Uterus (tissue), 4 donors: ENCODE measurements around the gene IFI35. TPM values are rescaled to one million over a fixed set of nuclear protein-coding genes. Genes with fewer than 3 reads are reported as not detected.

ENCODE experiments used
- DNase-seq, 2 donors: peaks; one replicate each; pipeline ENCODE4 v3.0.0-alpha.2; 2019 to 2020
- H3K27ac ChIP-seq, 2 donors: fragments of 200-600 bp; sonication (generic); 1 replicate in 1 of 2; 2 replicates in 1 of 2; pipeline ENCODE4 v1.5.1; 2016 to 2018
- H3K27me3 ChIP-seq, 2 donors: fragments of 200-600 bp; sonication (generic); one replicate each; pipeline ENCODE4 v1.5.1; 2018 to 2019; ENCODE audit warnings: control low read depth in 1 of 2
- H3K36me3 ChIP-seq, 2 donors: fragments of 200-600 bp; sonication (generic); one replicate each; pipeline ENCODE4 v1.5.1; 2019; ENCODE audit warnings: control low read depth in 1 of 2
- H3K4me1 ChIP-seq, 2 donors: fragments of 200-600 bp; sonication (generic); one replicate each; pipeline ENCODE4 v1.5.1; 2018 to 2019; ENCODE audit warnings: control low read depth in 1 of 2
- H3K4me3 ChIP-seq, 2 donors: fragments of 200-600 bp; sonication (generic); 1 replicate in 1 of 2; 2 replicates in 1 of 2; pipeline ENCODE4 v1.5.1; 2018 to 2019; ENCODE audit warnings: mild to moderate bottlenecking in 1 of 2
- H3K9me3 ChIP-seq, 2 donors: fragments of 200-600 bp; sonication (generic); one replicate each; pipeline ENCODE4 v1.5.1; 2019; ENCODE audit warnings: control low read depth in 1 of 2
- POLR2A ChIP-seq, 2 donors: fragments of 450-650 bp; IDR thresholded peaks; one replicate each; pipeline ENCODE4 v1.6.1; 2016; ENCODE audit warnings: antibody characterized with exemption in 2 of 2, mild to moderate bottlenecking in 1 of 2, moderate library complexity in 1 of 2
- intact Hi-C: fragments of 100-400 bp; cut with DNase I; formaldehyde crosslinking; loops from one replicate; pipeline ENCODE4 v1.15.1; 2023; ENCODE audit warnings: low total_unique reads
- small RNA-seq: library from RNA; depleted of rRNA; stranded (forward); fragments of <200 nt; gene quantifications from one replicate; pipeline ENCODE3, GENCODE V24; 2016
- total RNA-seq, 4 donors: library from RNA; depleted of rRNA in 3 of 4; stranded (reverse); fragments of >200 nt in 3 of 4; gene quantifications; one replicate each; pipeline versions ENCODE4 v1.1.0 to v1.2.4, GENCODE V29; 2014 to 2023
- TF ChIP-seq, protein P1 (sequence below), 4 experiments: fragments of 200-600 bp in 2 of 4; fragments of 450-650 bp in 2 of 4; sonication (generic) in 2 of 4; IDR thresholded peaks; one replicate each; pipeline ENCODE4 v1.5.1; 2016 to 2019; ENCODE audit warnings: antibody characterized with exemption in 4 of 4, mild to moderate bottlenecking in 2 of 4, moderate library complexity in 1 of 4
- donor health status: DM: yes; HTN: yes; CAD: no.

IFI35 gene
- total RNA-seq, 4 donors from 2014 or later: 5.9 to 31.4 (median 10.0) TPM

DNA sequence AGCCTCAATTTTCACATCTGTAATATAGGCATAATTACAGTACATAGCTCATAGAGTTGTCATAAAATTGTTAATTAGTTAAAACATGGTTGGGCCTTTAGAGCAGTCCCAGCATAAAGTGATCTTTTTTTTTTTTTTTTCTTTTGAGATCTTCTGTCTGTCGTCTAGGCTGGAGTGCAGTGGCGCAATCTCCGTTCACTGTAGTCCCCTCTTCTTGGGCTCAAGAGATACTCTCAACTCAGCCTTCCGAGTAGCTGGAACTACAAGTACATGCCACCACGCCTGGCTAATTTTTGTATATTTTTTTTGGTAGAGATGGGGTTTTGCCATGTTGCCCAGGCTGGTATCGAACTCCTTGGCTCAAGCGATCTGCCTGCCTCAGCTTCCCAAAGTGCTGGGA, 49.5 kb downstream of the IFI35 start:
- Histone ChIP-seq H3K36me3 (no peaks in the 10 kb centered on the region), H3K4me1 (no peaks in the 10 kb centered on the region), H3K4me3 (no peak overlapping the region), H3K27ac (no peak overlapping the region), H3K27me3 (no peaks in the 10 kb centered on the region), H3K9me3 (no peaks in the 10 kb centered on the region)
- DNase-seq: no peak
- no peak for TF ChIP-seq POLR2A (IDR thresholded peaks at IDR 0.05)
- TF ChIP-seq, protein P1, sequence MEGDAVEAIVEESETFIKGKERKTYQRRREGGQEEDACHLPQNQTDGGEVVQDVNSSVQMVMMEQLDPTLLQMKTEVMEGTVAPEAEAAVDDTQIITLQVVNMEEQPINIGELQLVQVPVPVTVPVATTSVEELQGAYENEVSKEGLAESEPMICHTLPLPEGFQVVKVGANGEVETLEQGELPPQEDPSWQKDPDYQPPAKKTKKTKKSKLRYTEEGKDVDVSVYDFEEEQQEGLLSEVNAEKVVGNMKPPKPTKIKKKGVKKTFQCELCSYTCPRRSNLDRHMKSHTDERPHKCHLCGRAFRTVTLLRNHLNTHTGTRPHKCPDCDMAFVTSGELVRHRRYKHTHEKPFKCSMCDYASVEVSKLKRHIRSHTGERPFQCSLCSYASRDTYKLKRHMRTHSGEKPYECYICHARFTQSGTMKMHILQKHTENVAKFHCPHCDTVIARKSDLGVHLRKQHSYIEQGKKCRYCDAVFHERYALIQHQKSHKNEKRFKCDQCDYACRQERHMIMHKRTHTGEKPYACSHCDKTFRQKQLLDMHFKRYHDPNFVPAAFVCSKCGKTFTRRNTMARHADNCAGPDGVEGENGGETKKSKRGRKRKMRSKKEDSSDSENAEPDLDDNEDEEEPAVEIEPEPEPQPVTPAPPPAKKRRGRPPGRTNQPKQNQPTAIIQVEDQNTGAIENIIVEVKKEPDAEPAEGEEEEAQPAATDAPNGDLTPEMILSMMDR (IDR thresholded peaks at IDR 0.05): no peak
- intact Hi-C loops: no loop called here

DNA sequence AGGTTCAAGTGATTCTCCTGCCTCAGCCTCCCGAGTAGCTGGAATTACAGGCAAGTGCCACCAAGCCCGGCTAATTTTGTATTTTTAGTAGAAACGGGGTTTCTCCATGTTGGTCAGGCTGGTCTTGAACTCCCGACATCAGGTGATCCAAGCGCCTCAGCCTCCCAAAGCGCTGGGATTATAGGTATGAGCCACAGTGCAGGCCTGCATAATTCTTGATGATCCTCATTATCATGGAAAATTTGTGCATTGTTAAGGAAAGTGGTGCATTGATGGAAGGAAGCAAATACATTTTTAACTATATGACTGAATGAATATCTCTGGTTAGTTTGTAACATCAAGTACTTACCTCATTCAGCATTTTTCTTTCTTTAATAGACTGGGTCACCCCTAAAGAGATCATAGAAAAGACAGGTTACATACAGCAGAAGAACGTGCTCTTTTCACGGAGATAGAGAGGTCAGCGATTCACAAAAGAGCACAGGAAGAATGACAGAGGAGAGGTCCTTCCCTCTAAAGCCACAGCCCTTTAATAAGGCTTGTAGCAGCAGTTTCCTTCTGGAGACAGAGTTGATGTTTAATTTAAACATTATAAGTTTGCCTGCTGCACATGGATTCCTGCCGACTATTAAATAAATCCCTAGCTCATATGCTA, 56.5 kb downstream of the IFI35 start:
- H3K4me1 ChIP-seq: no peaks in the 10 kb centered on the region
- H3K36me3 ChIP-seq: no peaks in the 10 kb centered on the region
- H3K27me3 ChIP-seq: no peaks in the 10 kb centered on the region
- intact Hi-C loops: no loop called here
- DNase-seq: no peak
- H3K4me3 ChIP-seq: no peak overlapping the region
- TF ChIP-seq, protein P1 (IDR thresholded peaks at IDR 0.05): no peak
- TF ChIP-seq POLR2A (IDR thresholded peaks at IDR 0.05): no peak
- H3K27ac ChIP-seq: no peak overlapping the region
- H3K9me3 ChIP-seq: no peaks in the 10 kb centered on the region

Small RNA genes within 50 kb of the gene (small RNA-seq; reads per million reads assigned to genes)
- not detected for gene AARSD1

Other genes with a start within 250 kb of the IFI35 start
- gene RAMP2, start 245.6 kb upstream of the IFI35 start, total RNA-seq: 10 to 100 TPM; 13.7 to 52.2 (median 29.2) TPM
- gene VPS25, start 233.3 kb upstream of the IFI35 start, total RNA-seq: 10 to 100 TPM; 36.8 to 70.7 (median 51.7) TPM
- 1 to 10 TPM in 1 of 4 donors, under 1 TPM in 2, not detected in 1; under 0.01 to 1.7 (median 0.34) TPM for gene WNK4, start 226.2 kb upstream of the IFI35 start, total RNA-seq
- gene COA3, start 208.1 kb upstream of the IFI35 start, total RNA-seq: 100 to 1,000 TPM in 1 of 4 donors, 10 to 100 TPM in 3; 40.9 to 100 (median 51.8) TPM
- 1 to 10 TPM in 1 of 4 donors, under 1 TPM in 1, not detected in 2; 0.69 to 1.2 TPM for gene CNTD1, start 207.9 kb upstream of the IFI35 start, total RNA-seq
- gene BECN1, start 182.5 kb upstream of the IFI35 start, total RNA-seq: 100 to 1,000 TPM in 1 of 4 donors, 10 to 100 TPM in 3; 42.6 to 108 (median 72.6) TPM
- 10 to 100 TPM in 3 of 4 donors, 1 to 10 TPM in 1; 9.7 to 74.3 (median 46.0) TPM for gene PSME3, start 173.4 kb upstream of the IFI35 start, total RNA-seq
- gene AOC2, start 162.2 kb upstream of the IFI35 start, total RNA-seq: 1 to 10 TPM in 3 of 4 donors, not detected in 1; 1.3 to 5.3 (median 3.0) TPM
- gene AOC3, start 155.6 kb upstream of the IFI35 start, total RNA-seq: 10 to 100 TPM; 11.8 to 86.2 (median 15.5) TPM
- gene G6PC1, start 106.0 kb upstream of the IFI35 start, total RNA-seq: not detected
- gene AARSD1, start 42.3 kb upstream of the IFI35 start, total RNA-seq: 10 to 100 TPM in 3 of 4 donors, 1 to 10 TPM in 1; 5.6 to 69.9 (median 32.6) TPM
- 1 to 10 TPM in 2 of 4 donors, under 1 TPM in 1, not detected in 1; 0.51 to 3.7 (median 1.2) TPM for gene PTGES3L, start 26.7 kb upstream of the IFI35 start, total RNA-seq
- gene RUNDC1, start 26.2 kb upstream of the IFI35 start, total RNA-seq: 10 to 100 TPM; 10.8 to 18.3 (median 13.1) TPM
- gene RPL27, start 8.4 kb upstream of the IFI35 start, total RNA-seq: 1,000 to 10,000 TPM in 3 of 4 donors, 100 to 1,000 TPM in 1; 635 to 7,543 (median 1,847) TPM
- 100 to 1,000 TPM in 3 of 4 donors, 10 to 100 TPM in 1; 59.5 to 187 (median 152) TPM for gene VAT1, start 15.6 kb downstream of the IFI35 start, total RNA-seq
- gene RND2, start 18.4 kb downstream of the IFI35 start, total RNA-seq: 10 to 100 TPM in 1 of 4 donors, 1 to 10 TPM in 2, under 1 TPM in 1; 0.88 to 14.0 (median 3.5) TPM
- gene BRCA1, start 118.6 kb downstream of the IFI35 start, total RNA-seq: 10 to 100 TPM in 2 of 4 donors, 1 to 10 TPM in 2; 1.2 to 30.7 (median 15.4) TPM
- gene NBR1, start 164.4 kb downstream of the IFI35 start, total RNA-seq: 100 to 1,000 TPM in 1 of 4 donors, 10 to 100 TPM in 3; 30.0 to 126 (median 67.2) TPM
- gene TMEM106A, start 205.1 kb downstream of the IFI35 start, total RNA-seq: 10 to 100 TPM in 2 of 4 donors, 1 to 10 TPM in 2; 2.3 to 20.7 (median 11.9) TPM
- not detected for gene CCDC200, start 221.8 kb downstream of the IFI35 start, total RNA-seq
- gene RNU2-1, start 227.2 kb downstream of the IFI35 start, total RNA-seq: 1,000 to 10,000 TPM in 1 of 4 donors, not detected in 3; 2,193 TPM